ENCODE data around the gene RBM17. TPM values are rescaled to one million over a fixed set of nuclear protein-coding genes. Genes with fewer than 3 reads are reported as not detected.

RBM17 gene
- total and polyA plus RNA-seq, 10 of the 15 experiments (the other 5 are each of a cell fraction or from before 2014, with no cell fraction given), result 28.4 to 181 (median 83.9) TPM

GRCh38 chr10:6116806-6117205, 28.0 kb downstream of the RBM17 start:
- FAIRE-seq, result no peak
- CTCF ChIA-PET, result interaction anchor here (0.9 to 1.7 kb wide), 4 partner anchors 20 to 293 kb away, joined by 4 to 7 read pairs (median 4); no protein-coding TSS in a partner anchor
- H3K4me1 ChIP-seq (ENCODE audit: control insufficient read depth, insufficient read depth, low read length), result no peaks in the 10 kb centered on the region
- intact Hi-C loops (cut with micrococcal nuclease; ENCODE audit: unreplicated experiment) (no loop called here), in situ Hi-C loops (cut with MboI) (no loop called here)
- SMC1A ChIA-PET (ENCODE audit: uncharacterized antibody, unreplicated experiment), result interaction anchor here (0.8 to 1.9 kb wide), 5 partner anchors 20 to 285 kb away, joined by 3 to 6 read pairs (median 4); no protein-coding TSS in a partner anchor
- no peak overlapping the region for H3K9ac ChIP-seq (ENCODE audit: control insufficient read depth, insufficient read depth, low read length)
- H3K36me3 ChIP-seq (ENCODE audit: control insufficient read depth in 2 of 2, insufficient read depth in 2 of 2, low read length in 1 of 2), result peaks cover 11 to 29% of the 10 kb centered on the region in 2 experiments
- H3K9me3 ChIP-seq (replicated peaks; ENCODE audit: control insufficient read depth, insufficient read depth, low read length), result no peaks in the 10 kb centered on the region
- H3K27ac ChIP-seq (ENCODE audit: control insufficient read depth, insufficient read depth), result no peak overlapping the region
- H3K79me2 ChIP-seq (ENCODE audit: control insufficient read depth, insufficient read depth, low read length), result no peaks in the 10 kb centered on the region
- no peak overlapping the region for H2AFZ ChIP-seq (ENCODE audit: control insufficient read depth, low read depth, low read length)
- DNase-seq (ENCODE audit: low read depth, low spot score), result no peak
- no peak for ATAC-seq
- H4K20me1 ChIP-seq (ENCODE audit: control insufficient read depth, insufficient read depth), result no peaks in the 10 kb centered on the region
- WGBS (ENCODE audit: insufficient coverage, insufficient replicate concordance, low lambda C conversion rate, missing lambda C conversion rate), result 95% methylated on average over 1 of the region's 1 CpG
- TF ChIP-seq RB1 (IDR thresholded peaks at IDR 0.05; ENCODE audit: borderline replicate concordance) (no peak), NFXL1 (IDR thresholded peaks at IDR 0.05; ENCODE audit: borderline replicate concordance) (no peak), E2F4 (IDR thresholded peaks at IDR 0.05; ENCODE audit: low read depth, low read length) (no peak), KAT2A (conservative IDR thresholded peaks at IDR 0.05; ENCODE audit: control insufficient read depth, low read depth, low read length) (no peak), ATF3 (IDR thresholded peaks at IDR 0.05; ENCODE audit: borderline replicate concordance, extremely low read depth, low read depth, low read length) (no peak)
- POLR2A ChIA-PET, result interaction anchor here (0.7 kb wide), 1 partner anchor 80 kb away, joined by 3 read pairs; no protein-coding TSS in a partner anchor
- RAD21 ChIA-PET (ENCODE audit: unreplicated experiment), result interaction anchor here (1.1 kb wide), 1 partner anchor 285 kb away, joined by 7 read pairs; no protein-coding TSS in a partner anchor
- no peaks in the 10 kb centered on the region for H3K27me3 ChIP-seq (replicated peaks in 1 of 2; ENCODE audit: control insufficient read depth in 2 of 2, insufficient read depth in 2 of 2, low read length in 1 of 2)
- no peak overlapping the region for H3K4me3 ChIP-seq
- BruUV-seq (replicated peaks), result no TSS peak
- H3K4me2 ChIP-seq (ENCODE audit: control insufficient read depth, insufficient read depth), result no peak overlapping the region
